ENCODE measurements around the gene FRMPD3. TPM values are rescaled to one million over a fixed set of nuclear protein-coding genes. Genes with fewer than 3 reads are reported as not detected.

FRMPD3 gene
- total and polyA plus RNA-seq, 10 of the 15 experiments (the other 5 are each of a cell fraction or from before 2014, with no cell fraction given), result 0.01 to 0.06 (median 0.05) TPM; not detected in 6

DNA sequence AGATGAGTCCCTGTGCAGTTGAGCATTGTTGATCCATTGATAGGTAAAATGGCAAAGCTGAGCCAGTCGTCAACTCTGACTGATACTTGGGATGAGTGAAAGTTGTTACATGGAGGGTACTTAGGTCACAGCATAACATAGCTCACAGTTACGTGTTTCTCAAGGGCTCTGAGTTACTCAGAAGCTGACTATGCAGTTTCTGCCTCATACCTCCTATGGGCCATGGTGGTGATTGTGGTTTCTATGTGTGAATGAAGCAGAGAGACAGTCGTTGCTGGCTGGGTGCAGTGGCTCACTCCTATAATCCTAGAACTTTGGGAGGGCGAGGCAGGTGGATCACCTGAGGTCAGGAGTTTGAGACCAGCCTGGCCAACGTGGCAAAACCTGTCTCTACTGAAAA is 30.8 kb downstream of the FRMPD3 start:
- Histone ChIP-seq H3K4me1 (ENCODE audit: control insufficient read depth, insufficient read depth, low read length) (no peaks in the 10 kb centered on the region), H2AFZ (ENCODE audit: control insufficient read depth, low read depth, low read length) (no peak overlapping the region), H3K4me3 (no peak overlapping the region), H3K9me3 (replicated peaks; ENCODE audit: control insufficient read depth, insufficient read depth, low read length) (no peaks in the 10 kb centered on the region), H4K20me1 (ENCODE audit: control insufficient read depth, insufficient read depth) (no peaks in the 10 kb centered on the region), H3K27ac (ENCODE audit: control insufficient read depth, insufficient read depth) (no peak overlapping the region), H3K9ac (ENCODE audit: control insufficient read depth, insufficient read depth, low read length) (no peak overlapping the region), H3K4me2 (ENCODE audit: control insufficient read depth, insufficient read depth) (no peak overlapping the region), H3K27me3 (replicated peaks in 1 of 2; ENCODE audit: control insufficient read depth in 2 of 2, insufficient read depth in 2 of 2, low read length in 1 of 2) (no peaks in the 10 kb centered on the region; a peak in 1 of 4 replicates), H3K79me2 (ENCODE audit: control insufficient read depth, insufficient read depth, low read length) (no peaks in the 10 kb centered on the region), H3K36me3 (ENCODE audit: control insufficient read depth in 2 of 2, insufficient read depth in 2 of 2, low read length in 1 of 2) (no peaks in the 10 kb centered on the region)
- RAD21 ChIA-PET (ENCODE audit: unreplicated experiment), result no interaction called here
- DNase-seq (ENCODE audit: low read depth, low spot score), result no peak
- no peak for ATAC-seq
- BruUV-seq (replicated peaks), result no TSS peak
- intact Hi-C loops (cut with micrococcal nuclease; ENCODE audit: unreplicated experiment), result no loop called here
- no peak for FAIRE-seq
- 23% methylated on average over 5 of the region's 5 CpGs for WGBS (ENCODE audit: insufficient coverage, insufficient replicate concordance, low lambda C conversion rate, missing lambda C conversion rate)
- CTCF ChIA-PET, result no interaction called here
- TF ChIP-seq ZBED1 (IDR thresholded peaks at IDR 0.05; ENCODE audit: borderline replicate concordance), result no peak
- TF ChIP-seq ZNF622 (IDR thresholded peaks at IDR 0.05), result no peak
- no peak for TF ChIP-seq CEBPZ (IDR thresholded peaks at IDR 0.05; ENCODE audit: low read depth, low read length)
- TF ChIP-seq, protein P1, sequence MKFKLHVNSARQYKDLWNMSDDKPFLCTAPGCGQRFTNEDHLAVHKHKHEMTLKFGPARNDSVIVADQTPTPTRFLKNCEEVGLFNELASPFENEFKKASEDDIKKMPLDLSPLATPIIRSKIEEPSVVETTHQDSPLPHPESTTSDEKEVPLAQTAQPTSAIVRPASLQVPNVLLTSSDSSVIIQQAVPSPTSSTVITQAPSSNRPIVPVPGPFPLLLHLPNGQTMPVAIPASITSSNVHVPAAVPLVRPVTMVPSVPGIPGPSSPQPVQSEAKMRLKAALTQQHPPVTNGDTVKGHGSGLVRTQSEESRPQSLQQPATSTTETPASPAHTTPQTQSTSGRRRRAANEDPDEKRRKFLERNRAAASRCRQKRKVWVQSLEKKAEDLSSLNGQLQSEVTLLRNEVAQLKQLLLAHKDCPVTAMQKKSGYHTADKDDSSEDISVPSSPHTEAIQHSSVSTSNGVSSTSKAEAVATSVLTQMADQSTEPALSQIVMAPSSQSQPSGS (IDR thresholded peaks at IDR 0.05; ENCODE audit: low read length), result no peak
- no peak for TF ChIP-seq PAX8 (IDR thresholded peaks at IDR 0.05)
- TF ChIP-seq, protein P2, sequence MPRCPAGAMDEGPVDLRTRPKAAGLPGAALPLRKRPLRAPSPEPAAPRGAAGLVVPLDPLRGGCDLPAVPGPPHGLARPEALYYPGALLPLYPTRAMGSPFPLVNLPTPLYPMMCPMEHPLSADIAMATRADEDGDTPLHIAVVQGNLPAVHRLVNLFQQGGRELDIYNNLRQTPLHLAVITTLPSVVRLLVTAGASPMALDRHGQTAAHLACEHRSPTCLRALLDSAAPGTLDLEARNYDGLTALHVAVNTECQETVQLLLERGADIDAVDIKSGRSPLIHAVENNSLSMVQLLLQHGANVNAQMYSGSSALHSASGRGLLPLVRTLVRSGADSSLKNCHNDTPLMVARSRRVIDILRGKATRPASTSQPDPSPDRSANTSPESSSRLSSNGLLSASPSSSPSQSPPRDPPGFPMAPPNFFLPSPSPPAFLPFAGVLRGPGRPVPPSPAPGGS (IDR thresholded peaks at IDR 0.05; ENCODE audit: borderline replicate concordance, insufficient read depth, low read depth, low read length, poor library complexity, severe bottlenecking), result no peak
- POLR2A ChIA-PET, result interaction anchor here (0.7 kb wide), 1 partner anchor 221 kb away, joined by 3 read pairs; no protein-coding TSS in a partner anchor
- SMC1A ChIA-PET (ENCODE audit: uncharacterized antibody, unreplicated experiment), result no interaction called here
- in situ Hi-C loops (cut with MboI), result no loop called here
